ENCODE results near the gene RHO.
"Not testable (repeated sequence)": the region's sequence is repeated elsewhere in the genome, so short reads cannot be mapped to it uniquely, and the experiment has no call there.

The RHO gene

DNA sequence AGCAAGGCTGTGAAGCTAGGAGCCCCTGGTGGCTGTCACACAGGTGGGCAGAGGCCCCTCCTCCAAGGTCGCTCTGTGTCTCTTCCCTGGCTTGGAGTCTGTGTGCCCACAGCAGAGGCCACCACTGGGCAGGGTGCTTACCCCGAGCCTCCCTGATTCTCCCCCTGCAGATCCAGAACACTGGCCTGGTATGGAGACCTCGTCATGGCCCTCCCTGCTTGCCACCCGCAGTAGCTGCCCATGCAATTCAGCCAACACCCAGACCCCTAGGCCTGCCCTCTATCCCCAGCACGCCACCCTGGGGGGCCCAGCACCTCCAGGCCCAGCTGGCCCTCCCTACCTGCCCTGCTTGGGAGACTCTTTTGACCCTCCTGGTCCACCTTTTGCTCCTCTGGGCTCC is 5.5 kb upstream of the RHO start:
- no peak for DNase-seq

DNA sequence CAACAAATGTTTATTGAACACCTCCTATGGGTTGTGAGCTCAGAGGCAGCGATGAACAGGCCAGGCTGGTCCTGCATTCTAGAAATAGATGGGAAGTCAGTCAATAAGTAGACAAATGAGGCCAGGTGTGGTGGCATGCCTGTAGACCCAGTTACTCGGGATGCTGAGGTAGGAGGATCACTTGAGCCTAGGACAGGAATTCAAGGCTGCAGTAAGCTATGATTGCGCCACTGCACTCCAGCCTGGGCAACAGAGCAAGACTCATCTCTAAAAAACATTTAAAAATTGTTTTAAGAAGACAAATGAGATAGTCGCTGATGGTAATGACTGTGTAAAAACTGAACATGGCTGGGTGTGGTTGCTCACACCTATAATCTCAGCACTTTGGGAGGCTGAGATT is 4.4 kb upstream of the RHO start:
- DNase-seq = no peak

DNA sequence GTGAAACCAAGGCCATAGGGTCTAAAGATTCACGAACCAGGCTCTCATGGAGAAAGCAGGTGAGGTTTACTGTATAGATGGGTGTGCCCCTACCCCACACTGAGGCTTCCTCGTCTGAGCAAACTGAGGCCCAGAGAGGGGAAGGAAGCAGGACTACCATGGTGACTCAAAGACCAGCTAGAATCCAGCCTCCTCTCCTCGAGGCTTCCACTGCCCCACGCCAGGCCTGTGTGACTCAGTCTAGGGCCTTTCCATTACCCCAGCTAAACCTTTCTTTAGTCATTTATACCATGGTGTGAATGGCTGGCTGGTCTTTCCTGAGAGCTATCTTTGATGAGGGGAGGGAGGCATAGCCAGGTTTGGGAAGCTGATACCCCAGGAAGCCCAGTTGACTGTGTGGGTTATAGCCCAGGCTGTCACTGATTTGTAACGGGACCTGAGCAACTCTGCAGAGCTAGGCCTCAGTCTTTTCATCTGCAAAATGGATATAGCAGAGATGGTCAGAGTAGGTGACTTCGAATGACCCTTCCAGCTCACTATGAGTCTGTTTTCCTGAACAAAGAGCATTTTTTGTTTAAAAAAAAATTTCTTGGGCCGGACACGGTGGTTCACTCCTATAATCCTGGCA is 3.0 kb upstream of the RHO start:
- peak; percentile 56 for DNase-seq

DNA sequence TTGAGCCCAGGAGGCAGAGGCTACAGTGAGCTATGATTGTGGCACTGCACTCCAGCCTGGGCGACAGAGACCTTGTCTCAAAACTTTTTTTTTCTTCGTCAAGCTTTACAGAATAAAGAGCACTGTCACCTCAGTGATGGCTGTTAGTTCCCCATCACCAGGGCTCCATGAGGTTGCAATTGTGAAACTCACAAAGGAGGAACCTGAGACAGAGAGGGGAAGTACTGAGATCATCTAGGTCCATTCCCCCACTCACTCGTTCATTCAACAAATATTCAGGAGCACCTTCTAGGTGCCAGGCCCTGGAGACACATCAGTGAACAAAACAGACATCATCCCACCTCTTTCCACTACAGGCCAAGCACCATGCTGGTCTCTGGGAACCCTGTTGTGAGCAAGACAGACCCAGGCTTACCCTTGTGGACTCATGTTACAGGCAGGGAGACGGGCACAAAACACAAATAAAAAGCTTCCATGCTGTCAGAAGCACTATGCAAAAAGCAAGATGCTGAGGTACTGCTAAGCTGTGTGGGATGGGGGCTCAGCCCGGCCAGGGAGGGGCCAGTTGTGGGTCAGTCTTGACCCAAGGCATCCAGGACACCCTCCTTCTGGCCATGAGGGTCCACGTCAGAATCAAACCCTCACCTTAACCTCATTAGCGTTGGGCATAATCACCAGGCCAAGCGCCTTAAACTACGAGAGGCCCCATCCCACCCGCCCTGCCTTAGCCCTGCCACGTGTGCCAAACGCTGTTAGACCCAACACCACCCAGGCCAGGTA is 2.1 kb upstream of the RHO start:
- DNase-seq = no peak

DNA sequence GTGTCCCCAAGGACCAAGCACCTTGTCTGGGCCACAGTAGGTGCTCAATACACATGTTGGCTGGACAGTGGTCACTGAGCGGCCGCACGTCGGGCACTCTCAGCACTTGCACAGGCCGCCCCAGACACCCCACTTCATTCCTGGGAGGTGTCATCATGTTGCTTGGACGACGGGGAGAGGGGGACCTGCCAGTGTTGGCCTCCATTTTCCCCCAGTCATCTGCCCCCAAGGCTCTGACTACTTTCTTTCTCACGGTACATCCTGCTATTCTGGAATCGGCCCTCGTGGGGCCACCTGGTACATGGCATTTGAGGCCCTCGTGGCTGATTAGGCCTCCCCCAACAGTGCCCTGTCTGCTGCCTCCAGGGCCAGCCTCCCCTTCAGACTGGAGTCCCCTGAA is 1.2 kb upstream of the RHO start:
- no peak for DNase-seq

DNA sequence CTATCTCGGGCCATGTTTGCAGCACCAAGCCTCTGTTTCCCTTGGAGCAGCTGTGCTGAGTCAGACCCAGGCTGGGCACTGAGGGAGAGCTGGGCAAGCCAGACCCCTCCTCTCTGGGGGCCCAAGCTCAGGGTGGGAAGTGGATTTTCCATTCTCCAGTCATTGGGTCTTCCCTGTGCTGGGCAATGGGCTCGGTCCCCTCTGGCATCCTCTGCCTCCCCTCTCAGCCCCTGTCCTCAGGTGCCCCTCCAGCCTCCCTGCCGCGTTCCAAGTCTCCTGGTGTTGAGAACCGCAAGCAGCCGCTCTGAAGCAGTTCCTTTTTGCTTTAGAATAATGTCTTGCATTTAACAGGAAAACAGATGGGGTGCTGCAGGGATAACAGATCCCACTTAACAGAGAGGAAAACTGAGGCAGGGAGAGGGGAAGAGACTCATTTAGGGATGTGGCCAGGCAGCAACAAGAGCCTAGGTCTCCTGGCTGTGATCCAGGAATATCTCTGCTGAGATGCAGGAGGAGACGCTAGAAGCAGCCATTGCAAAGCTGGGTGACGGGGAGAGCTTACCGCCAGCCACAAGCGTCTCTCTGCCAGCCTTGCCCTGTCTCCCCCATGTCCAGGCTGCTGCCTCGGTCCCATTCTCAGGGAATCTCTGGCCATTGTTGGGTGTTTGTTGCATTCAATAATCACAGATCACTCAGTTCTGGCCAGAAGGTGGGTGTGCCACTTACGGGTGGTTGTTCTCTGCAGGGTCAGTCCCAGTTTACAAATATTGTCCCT is 1.2 kb downstream of the RHO start:
- no peak for DNase-seq

DNA sequence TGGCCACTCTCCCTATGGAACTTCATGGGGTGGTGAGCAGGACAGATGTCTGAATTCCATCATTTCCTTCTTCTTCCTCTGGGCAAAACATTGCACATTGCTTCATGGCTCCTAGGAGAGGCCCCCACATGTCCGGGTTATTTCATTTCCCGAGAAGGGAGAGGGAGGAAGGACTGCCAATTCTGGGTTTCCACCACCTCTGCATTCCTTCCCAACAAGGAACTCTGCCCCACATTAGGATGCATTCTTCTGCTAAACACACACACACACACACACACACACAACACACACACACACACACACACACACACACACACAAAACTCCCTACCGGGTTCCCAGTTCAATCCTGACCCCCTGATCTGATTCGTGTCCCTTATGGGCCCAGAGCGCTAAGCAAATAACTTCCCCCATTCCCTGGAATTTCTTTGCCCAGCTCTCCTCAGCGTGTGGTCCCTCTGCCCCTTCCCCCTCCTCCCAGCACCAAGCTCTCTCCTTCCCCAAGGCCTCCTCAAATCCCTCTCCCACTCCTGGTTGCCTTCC is 1.9 kb downstream of the RHO start:
- DNase-seq = no peak

DNA sequence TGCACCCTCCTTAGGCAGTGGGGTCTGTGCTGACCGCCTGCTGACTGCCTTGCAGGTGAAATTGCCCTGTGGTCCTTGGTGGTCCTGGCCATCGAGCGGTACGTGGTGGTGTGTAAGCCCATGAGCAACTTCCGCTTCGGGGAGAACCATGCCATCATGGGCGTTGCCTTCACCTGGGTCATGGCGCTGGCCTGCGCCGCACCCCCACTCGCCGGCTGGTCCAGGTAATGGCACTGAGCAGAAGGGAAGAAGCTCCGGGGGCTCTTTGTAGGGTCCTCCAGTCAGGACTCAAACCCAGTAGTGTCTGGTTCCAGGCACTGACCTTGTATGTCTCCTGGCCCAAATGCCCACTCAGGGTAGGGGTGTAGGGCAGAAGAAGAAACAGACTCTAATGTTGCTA is 2.4 kb downstream of the RHO start:
- no peak for DNase-seq

DNA sequence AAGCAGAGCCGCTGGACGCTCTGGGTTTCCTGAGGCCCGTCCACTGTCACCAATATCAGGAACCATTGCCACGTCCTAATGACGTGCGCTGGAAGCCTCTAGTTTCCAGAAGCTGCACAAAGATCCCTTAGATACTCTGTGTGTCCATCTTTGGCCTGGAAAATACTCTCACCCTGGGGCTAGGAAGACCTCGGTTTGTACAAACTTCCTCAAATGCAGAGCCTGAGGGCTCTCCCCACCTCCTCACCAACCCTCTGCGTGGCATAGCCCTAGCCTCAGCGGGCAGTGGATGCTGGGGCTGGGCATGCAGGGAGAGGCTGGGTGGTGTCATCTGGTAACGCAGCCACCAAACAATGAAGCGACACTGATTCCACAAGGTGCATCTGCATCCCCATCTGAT is 3.3 kb downstream of the RHO start:
- DNase-seq = no peak

GRCh38 chr3:129532261-129532660 is 3.8 kb downstream of the RHO start:
- no peak for DNase-seq

- DNase-seq = no peak
Observed at GRCh38 chr3:129533406-129533805, 5.0 kb downstream of the RHO start.

GRCh38 chr3:129534428-129535027 is 6.1 kb downstream of the RHO start:
- DNase-seq = no peak

GRCh38 chr3:129535075-129535474 is 6.6 kb downstream of the RHO start:
- no peak for DNase-seq

DNA sequence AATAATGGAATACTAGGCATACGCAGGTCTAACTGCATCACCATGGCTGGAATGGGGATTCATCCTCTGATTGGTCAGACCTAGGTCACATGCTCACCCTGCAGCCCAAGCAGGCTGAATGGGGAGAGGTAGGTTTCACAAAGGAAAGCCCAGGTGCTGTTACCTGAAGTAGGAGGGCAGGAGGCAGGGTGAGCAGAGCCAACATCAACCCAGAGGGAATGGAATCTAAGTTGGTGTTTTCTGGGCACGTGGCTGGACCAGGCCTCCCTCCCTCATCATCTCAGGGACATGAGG is 7.9 kb downstream of the RHO start:
- DNase-seq = no peak

DNA sequence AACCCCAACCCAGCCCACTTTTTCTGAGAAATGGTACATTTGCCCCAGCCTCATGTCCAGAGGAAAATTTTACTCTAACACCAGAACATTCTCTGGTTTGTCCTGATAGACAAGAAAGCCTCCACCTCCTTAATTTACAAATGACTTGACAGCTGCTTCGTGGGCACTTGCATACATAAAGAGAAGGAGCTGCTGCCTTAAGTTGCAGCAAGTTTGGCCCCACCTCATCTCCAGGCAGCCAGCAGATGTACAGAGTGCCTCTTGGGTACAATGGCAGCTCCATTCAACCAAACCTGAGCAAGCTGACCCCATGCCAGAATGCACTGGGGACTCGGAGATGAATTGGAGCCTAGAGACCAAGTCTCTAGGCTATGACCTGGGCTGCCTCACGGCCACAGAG is 8.4 kb downstream of the RHO start:
- DNase-seq = no peak

DNA sequence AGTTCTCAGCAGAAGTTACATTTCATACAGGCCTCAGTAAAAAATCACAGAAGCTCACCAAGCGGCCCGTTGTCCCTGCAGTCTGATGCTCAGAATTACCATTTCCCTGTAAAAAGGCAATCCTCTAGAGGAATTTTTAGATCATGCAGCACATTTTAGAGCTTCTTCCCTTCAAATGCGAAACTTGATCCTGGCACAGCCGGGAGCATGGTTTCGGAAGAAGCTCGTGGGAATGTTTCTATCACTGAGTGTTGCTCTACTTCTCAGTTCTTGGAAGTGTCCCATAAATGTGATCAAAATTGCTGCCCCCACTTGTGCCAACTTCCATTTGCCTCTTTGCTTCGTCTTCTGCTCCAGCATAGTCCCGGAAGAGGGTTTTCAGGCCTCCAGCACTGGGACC is 10.8 kb downstream of the RHO start:
- no peak for DNase-seq

DNA sequence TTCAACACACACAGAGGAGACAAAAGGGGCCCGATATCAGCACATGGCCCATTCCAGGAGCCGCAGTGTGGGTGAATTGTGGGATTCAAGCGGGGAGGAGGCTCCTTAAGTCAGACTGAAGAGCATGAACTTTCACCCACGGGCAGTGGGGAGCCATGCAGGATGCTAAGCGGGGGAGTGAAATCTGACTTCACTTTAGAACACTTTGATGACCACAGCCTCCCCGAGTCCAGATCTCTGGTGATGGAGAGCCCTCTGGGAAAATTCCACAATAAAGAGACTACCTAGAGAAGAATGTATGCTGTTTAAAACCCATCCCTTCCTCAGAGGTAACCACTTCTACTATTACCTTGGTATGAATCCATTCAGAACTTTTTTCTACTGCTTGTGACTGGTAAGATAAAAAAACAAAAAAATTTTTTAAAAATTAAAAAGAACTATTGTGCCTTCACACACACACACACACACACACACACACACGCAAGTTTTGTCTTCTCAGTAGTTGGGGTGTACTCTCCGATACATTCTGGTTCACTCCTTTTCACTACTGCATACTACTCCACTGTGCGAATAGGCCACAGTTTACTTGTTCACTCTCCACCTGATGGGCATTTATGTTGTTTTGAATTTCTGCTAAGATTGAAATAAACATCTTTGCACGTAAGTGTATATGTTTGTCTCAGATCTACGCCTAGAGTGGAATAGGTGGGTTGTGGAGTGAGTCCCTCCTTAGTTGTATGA is 12.5 kb downstream of the RHO start:
- no peak for DNase-seq

- DNase-seq = no peak
Observed at GRCh38 chr3:129542747-129543146, 14.3 kb downstream of the RHO start.

- no peak for DNase-seq
Observed at GRCh38 chr3:129543156-129543790, 14.8 kb downstream of the RHO start, which contains the start of gene H1-8. TSS of gene H1-8 (plus strand) at chr3:129543175. CDS start at chr3:129543219, 44 bp downstream.

DNA sequence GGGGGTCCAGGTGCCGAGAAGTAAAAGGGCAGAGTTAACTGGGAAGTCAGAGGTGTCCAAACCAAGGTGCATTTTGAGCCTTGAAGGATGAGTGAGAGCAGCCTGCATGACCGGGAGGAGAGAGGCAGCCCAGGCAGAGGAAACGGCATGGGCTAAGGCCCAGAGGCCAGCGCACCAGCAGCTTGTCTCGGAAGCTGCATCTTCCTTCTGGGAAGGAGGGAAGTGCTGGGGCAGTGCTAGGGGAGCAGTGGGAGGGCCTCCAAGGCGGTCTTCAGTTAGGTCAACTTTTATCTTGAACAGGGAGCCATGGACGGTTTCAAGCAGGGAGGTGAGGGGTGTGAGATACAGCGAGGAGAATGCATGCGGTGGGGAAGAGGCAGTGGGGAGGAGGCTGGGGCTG is 15.6 kb downstream of the RHO start:
- DNase-seq = no peak

DNA sequence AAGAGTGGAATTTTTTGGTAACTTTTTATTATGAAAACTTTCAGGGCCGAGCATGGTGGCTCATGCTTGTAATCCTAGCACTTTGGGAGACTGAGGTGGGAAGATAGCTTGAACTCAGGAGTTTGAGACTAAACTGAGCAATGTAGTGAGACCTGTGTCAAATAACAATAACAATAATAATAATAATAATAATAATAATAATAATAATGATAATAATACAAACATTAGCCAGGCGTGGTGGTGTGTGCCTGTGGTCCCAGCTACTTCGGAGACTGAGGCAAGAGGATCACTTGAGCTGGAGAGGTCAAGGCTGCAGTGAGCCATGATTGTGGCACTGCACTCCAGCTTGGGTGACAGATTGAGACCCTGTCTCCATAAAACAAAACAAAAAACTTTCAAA is 17.5 kb downstream of the RHO start:
- not testable (repeated sequence) for DNase-seq

GRCh38 chr3:129547241-129547640 is 18.8 kb downstream of the RHO start:
- DNase-seq = no peak

Measured in HCEC 1CT (cell line).